Stomach (tissue), 4 donors: ENCODE results near the gene FAM124A.

Experiments used
- CTCF ChIP-seq, 7 experiments: fragments of 450-650 bp in 4 of 7; fragments of 200-600 bp in 3 of 7; sonication (generic) in 3 of 7; IDR thresholded peaks; one replicate each; pipeline ENCODE4 v1.5.1; 2016 to 2019; ENCODE audit warnings: antibody characterized with exemption in 7 of 7, control low read depth in 2 of 7, mild to moderate bottlenecking in 1 of 7
- EP300 ChIP-seq: sonication (generic); formaldehyde crosslinking; IDR thresholded peaks from one replicate; pipeline ENCODE4 v1.6.1; 2017; ENCODE audit warnings: antibody characterized with exemption
- POLR2A ChIP-seq, 4 donors: fragments of 450-650 bp; IDR thresholded peaks; one replicate each; pipeline ENCODE4 v1.6.1; 2016; ENCODE audit warnings: antibody characterized with exemption in 4 of 4, control low read depth in 2 of 4, mild to moderate bottlenecking in 1 of 4, moderate library complexity in 1 of 4

DNA sequence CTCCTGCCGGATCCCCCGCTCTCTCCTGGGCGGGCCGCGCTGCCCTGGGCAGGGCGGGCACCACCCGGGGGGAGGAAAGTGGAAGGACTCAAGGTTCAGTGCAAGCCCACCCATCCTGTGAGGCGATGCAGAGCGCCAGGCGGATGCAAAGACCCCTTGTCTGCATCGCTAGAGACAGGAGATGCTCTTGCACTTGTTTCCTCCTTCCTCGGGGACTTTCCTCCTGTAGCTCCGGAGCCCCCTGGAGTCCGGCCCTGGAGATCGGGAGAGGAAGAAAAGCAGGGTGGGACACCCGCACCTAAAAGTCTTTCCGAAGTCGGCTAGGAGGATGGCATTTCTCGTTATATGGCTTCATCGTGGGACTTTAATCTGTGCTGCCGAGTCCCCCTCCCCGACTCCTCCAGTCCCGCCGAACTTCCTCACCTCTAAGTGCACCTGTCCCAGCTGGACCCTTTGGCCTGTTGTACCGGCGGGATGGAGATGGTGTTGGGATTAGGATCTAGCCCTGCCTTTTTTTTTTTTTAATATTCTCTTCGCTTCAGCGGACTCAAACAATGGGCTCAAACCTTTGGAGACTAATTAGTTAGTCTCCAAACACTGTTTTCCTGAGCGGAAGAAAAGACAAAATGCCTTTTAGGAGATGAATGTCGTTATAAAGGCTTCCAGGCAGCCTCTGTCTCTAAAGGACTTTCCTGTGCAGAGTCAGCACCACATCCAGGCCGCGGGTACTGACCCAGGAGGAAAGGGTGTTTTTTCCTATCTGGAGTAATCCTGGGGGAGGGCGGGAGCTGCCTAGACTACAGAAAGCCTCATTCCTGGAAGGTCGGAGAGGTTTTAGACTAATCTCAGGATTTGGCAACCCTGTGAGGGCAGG, 725 bp downstream of the FAM124A start:
- no peak for TF ChIP-seq CTCF (IDR thresholded peaks at IDR 0.05)
- TF ChIP-seq POLR2A (IDR thresholded peaks at IDR 0.05), result no peak
- no peak for TF ChIP-seq EP300
